Activated naive CD8-positive, alpha-beta T cell treated with anti-CD3 and anti-CD28 coated beads, Interleukin-2, amount 50 U/mL, for 24 hours (primary cell): ENCODE data around the gene TMEM107.
A peak's percentile ranks its signal among the peaks of the same experiment; 100 is the strongest.
"Not testable (repeated sequence)": the region's sequence is repeated elsewhere in the genome, so short reads cannot be mapped to it uniquely, and the experiment has no call there.

Experiments used
- ATAC-seq: fragments of 150-1000 bp; cut with Tn5 transposase; one replicate; pipeline ENCODE4 v1.10.0; 2021
- DNase-seq: peaks from one replicate; pipeline ENCODE4 v3.0.0; 2021
- H3K27ac Mint-ChIP-seq: one replicate; pipeline ENCODE4 v1.8.0; 2021; ENCODE audit warnings: mild to moderate bottlenecking, mixed read lengths
- H3K27me3 Mint-ChIP-seq: one replicate; pipeline ENCODE4 v1.8.0; 2021; ENCODE audit warnings: mixed read lengths
- H3K36me3 Mint-ChIP-seq: one replicate; pipeline ENCODE4 v1.8.0; 2021; ENCODE audit warnings: low read depth, mixed read lengths
- H3K4me1 Mint-ChIP-seq: one replicate; pipeline ENCODE4 v1.8.0; 2021; ENCODE audit warnings: mixed read lengths
- H3K4me3 Mint-ChIP-seq: one replicate; pipeline ENCODE4 v1.8.0; 2021; ENCODE audit warnings: mild to moderate bottlenecking, moderate library complexity, mixed read lengths
- H3K9me3 Mint-ChIP-seq: one replicate; pipeline ENCODE4 v1.8.0; 2021; ENCODE audit warnings: mixed read lengths

Gene TMEM107

GRCh38 chr17:8176197-8176940 is at the start of gene TMEM107:
TSS of gene TMEM107 (minus strand) at chr17:8176380. CDS start at chr17:8176286, 94 bp downstream.
- DNase-seq (peak; percentile 90), ATAC-seq (peak; percentile 53)
- H3K27me3 Mint-ChIP-seq, result no peaks in the 10 kb centered on the region
- peaks cover 6% of the 10 kb centered on the region for H3K36me3 Mint-ChIP-seq
- peaks cover 51% of the 10 kb centered on the region for H3K4me1 Mint-ChIP-seq
- H3K9me3 Mint-ChIP-seq, result no peaks in the 10 kb centered on the region
- H3K27ac Mint-ChIP-seq, result peak within 1 kb of the TSS; percentile 82
- H3K4me3 Mint-ChIP-seq, result peak within 1 kb of the TSS; percentile 95

- peak overlapping the region; percentile 95 for H3K27ac Mint-ChIP-seq
- peak overlapping the region; percentile 52 for H3K4me3 Mint-ChIP-seq
- ATAC-seq (no peak), DNase-seq (no peak)
- peaks cover 48% of the 10 kb centered on the region for H3K36me3 Mint-ChIP-seq
- H3K9me3 Mint-ChIP-seq, result no peaks in the 10 kb centered on the region
- peaks cover 61% of the 10 kb centered on the region for H3K4me1 Mint-ChIP-seq
- H3K27me3 Mint-ChIP-seq, result peaks cover 26% of the 10 kb centered on the region
Observed at GRCh38 chr17:8224891-8225812, 49.0 kb upstream of the TMEM107 start.

GRCh38 chr17:8223356-8224126 is 47.4 kb upstream of the TMEM107 start:
- Mint-ChIP-seq H3K27ac (peak overlapping the region; percentile 99), H3K4me1 (peaks cover 63% of the 10 kb centered on the region), H3K27me3 (peaks cover 26% of the 10 kb centered on the region), H3K36me3 (peaks cover 35% of the 10 kb centered on the region), H3K9me3 (no peaks in the 10 kb centered on the region), H3K4me3 (peak overlapping the region; percentile 97)
- peak; percentile 4 for ATAC-seq
- peak; percentile 73 for DNase-seq

GRCh38 chr17:8222630-8223355 is 46.6 kb upstream of the TMEM107 start:
- H3K4me1 Mint-ChIP-seq, result peaks cover 63% of the 10 kb centered on the region
- peaks cover 32% of the 10 kb centered on the region for H3K36me3 Mint-ChIP-seq

GRCh38 chr17:8222380-8222629 is 46.1 kb upstream of the TMEM107 start:
- DNase-seq, result no peak
- Mint-ChIP-seq H3K9me3 (no peaks in the 10 kb centered on the region), H3K36me3 (peaks cover 27% of the 10 kb centered on the region), H3K27ac (peak overlapping the region; percentile 99), H3K4me1 (peaks cover 60% of the 10 kb centered on the region), H3K27me3 (peaks cover 26% of the 10 kb centered on the region), H3K4me3 (peak overlapping the region; percentile 97)
- peak; percentile 39 for ATAC-seq

More at GRCh38 chr17:8222630-8223355, 46.6 kb upstream of the TMEM107 start:
- Mint-ChIP-seq H3K27ac (peak overlapping the region; percentile 99), H3K4me3 (peak overlapping the region; percentile 97), H3K9me3 (no peaks in the 10 kb centered on the region), H3K27me3 (peaks cover 26% of the 10 kb centered on the region)
- DNase-seq, result peak; percentile 92
- ATAC-seq, result peak; percentile 50

- Mint-ChIP-seq H3K9me3 (no peaks in the 10 kb centered on the region), H3K4me3 (peak overlapping the region; percentile 97), H3K4me1 (peaks cover 55% of the 10 kb centered on the region), H3K36me3 (peaks cover 22% of the 10 kb centered on the region), H3K27me3 (peaks cover 23% of the 10 kb centered on the region), H3K27ac (peak overlapping the region; percentile 99)
- ATAC-seq, result peak; percentile 50
- DNase-seq, result peak; percentile 89
Observed at GRCh38 chr17:8221663-8222379, 45.6 kb upstream of the TMEM107 start.

- Mint-ChIP-seq H3K36me3 (peaks cover 15% of the 10 kb centered on the region), H3K4me1 (peaks cover 47% of the 10 kb centered on the region), H3K27ac (peak overlapping the region; percentile 99), H3K9me3 (no peaks in the 10 kb centered on the region), H3K4me3 (peak overlapping the region; percentile 97), H3K27me3 (peaks cover 17% of the 10 kb centered on the region)
- ATAC-seq (peak; percentile 18), DNase-seq (peak; percentile 91)
Observed at GRCh38 chr17:8220783-8221662, 44.8 kb upstream of the TMEM107 start.

- not testable (repeated sequence) for ATAC-seq, H3K9me3 Mint-ChIP-seq, DNase-seq, H3K4me3 Mint-ChIP-seq, H3K27ac Mint-ChIP-seq, H3K36me3 Mint-ChIP-seq, H3K27me3 Mint-ChIP-seq
- H3K4me1 Mint-ChIP-seq, result peaks cover 18% of the 10 kb centered on the region
Observed at GRCh38 chr17:8214000-8214399, 37.8 kb upstream of the TMEM107 start.

GRCh38 chr17:8212312-8213180 is 36.4 kb upstream of the TMEM107 start:
- Mint-ChIP-seq H3K4me3 (no peak overlapping the region), H3K36me3 (peaks cover 14% of the 10 kb centered on the region), H3K9me3 (no peaks in the 10 kb centered on the region), H3K27me3 (no peaks in the 10 kb centered on the region), H3K27ac (no peak overlapping the region), H3K4me1 (peaks cover 24% of the 10 kb centered on the region)
- ATAC-seq (no peak), DNase-seq (no peak)

- Mint-ChIP-seq H3K36me3 (peaks cover 28% of the 10 kb centered on the region), H3K4me1 (peaks cover 24% of the 10 kb centered on the region), H3K27me3 (no peaks in the 10 kb centered on the region), H3K9me3 (no peaks in the 10 kb centered on the region), H3K4me3 (peak overlapping the region; percentile 99), H3K27ac (peak overlapping the region; percentile 98)
- ATAC-seq, result no peak
- DNase-seq, result no peak
Observed at GRCh38 chr17:8210761-8211458, 34.7 kb upstream of the TMEM107 start.

- ATAC-seq (peak; percentile 96), DNase-seq (peak; percentile 93)
- Mint-ChIP-seq H3K4me3 (peak within 1 kb of the TSS; percentile 99), H3K4me1 (peaks cover 24% of the 10 kb centered on the region), H3K9me3 (no peaks in the 10 kb centered on the region), H3K36me3 (peaks cover 36% of the 10 kb centered on the region), H3K27me3 (no peaks in the 10 kb centered on the region), H3K27ac (peak within 1 kb of the TSS; percentile 98)
Observed at GRCh38 chr17:8209907-8210760, 34.0 kb upstream of the TMEM107 start, which contains the start of gene AURKB. TSS of gene AURKB (minus strand) at chr17:8210575. CDS start at chr17:8210224, 351 bp downstream.
